ENCODE data around the gene KMT2D. TPM values are rescaled to one million over a fixed set of nuclear protein-coding genes. Genes with fewer than 3 reads are reported as not detected.
A peak's percentile ranks its signal among the peaks of the same experiment; 100 is the strongest.

Gene KMT2D
- total and polyA plus RNA-seq, 10 of the 15 experiments (the other 5 are each of a cell fraction or from before 2014, with no cell fraction given) = 0.51 to 71.5 (median 10.4) TPM

- TF ChIP-seq CUX1 (IDR thresholded peaks at IDR 0.05; ENCODE audit: insufficient replicate concordance, low read depth, low read length) = no peak
- TF ChIP-seq NBN (IDR thresholded peaks at IDR 0.05) = no peak; the same call in none of the 2 replicates
- TF ChIP-seq SP1 (IDR thresholded peaks at IDR 0.05; ENCODE audit: low read depth, low read length) = peak; percentile 75
- TF ChIP-seq KLF5 (IDR thresholded peaks at IDR 0.05; ENCODE audit: partially characterized antibody) = peak; percentile 34
- TF ChIP-seq SKIL (IDR thresholded peaks at IDR 0.05; ENCODE audit: low read depth, poor library complexity, severe bottlenecking) = peak; percentile 68
- TF ChIP-seq ZNF24 (IDR thresholded peaks at IDR 0.05) = no peak
- TF ChIP-seq WRNIP1 (IDR thresholded peaks at IDR 0.05; ENCODE audit: borderline replicate concordance, low read depth, low read length) = no peak
- no peak for TF ChIP-seq IRF4 (IDR thresholded peaks at IDR 0.05; ENCODE audit: low read depth, low read length)
- TF ChIP-seq CEBPZ (IDR thresholded peaks at IDR 0.05; ENCODE audit: low read depth, low read length) = no peak
- peak; percentile 28 for TF ChIP-seq MYC (IDR thresholded peaks at IDR 0.05; ENCODE audit: insufficient read depth, insufficient read length, insufficient replicate concordance, low read length, severe bottlenecking)
- TF ChIP-seq ELK1 (IDR thresholded peaks at IDR 0.05; ENCODE audit: low read depth, low read length) = no peak
These were observed 9.1 kb upstream of the KMT2D start, which contains the start of gene RHEBL1 (continued) for GRCh38 chr12:49069507-49070346.

Data from GM12878 (cell line).